Measurements from ENCODE around the gene COPG1.

The COPG1 gene

GRCh38 chr3:129230311-129231019, 18.9 kb upstream of the COPG1 start:
- Histone ChIP-seq H3K9ac (ENCODE audit: low read length) (no peak overlapping the region), H3K14ac (ENCODE audit: low read length in 2 of 2) (no peak overlapping the region), H3K4me3 (ENCODE audit: insufficient read depth in 1 of 2, low read depth in 1 of 2, low read length in 2 of 2) (no peak overlapping the region), H3K27ac (ENCODE audit: low read length, poor library complexity, severe bottlenecking) (no peak overlapping the region), H3K27me3 (ENCODE audit: control insufficient read depth in 1 of 2, insufficient read depth in 1 of 2, low read length in 2 of 2) (no peaks in the 10 kb centered on the region), H2BK5ac (ENCODE audit: low read depth, low read length, poor library complexity, severe bottlenecking) (no peak overlapping the region), H2BK120ac (ENCODE audit: low read depth, low read length) (no peak overlapping the region), H2BK15ac (ENCODE audit: low read depth, poor library complexity, severe bottlenecking) (no peak overlapping the region), H3K23ac (ENCODE audit: low read length in 2 of 2) (no peak overlapping the region), H3K4me1 (ENCODE audit: control insufficient read depth, insufficient read depth, low read depth, low read length) (peaks cover 12% of the 10 kb centered on the region), H4K91ac (ENCODE audit: low read length) (no peak overlapping the region), H4K8ac (ENCODE audit: low read length) (no peak overlapping the region), H3K79me1 (replicated peaks; ENCODE audit: low read length, poor library complexity, severe bottlenecking) (no peaks in the 10 kb centered on the region), H2AK5ac (ENCODE audit: low read length, severe bottlenecking) (no peak overlapping the region), H3K4me2 (ENCODE audit: low read length, poor library complexity, severe bottlenecking) (no peak overlapping the region), H2AFZ (ENCODE audit: low read depth, low read length) (peak overlapping the region; percentile 54), H3K36me3 (ENCODE audit: control insufficient read depth in 1 of 2, insufficient read depth in 2 of 2, low read depth in 1 of 2, low read length in 2 of 2) (no peaks in the 10 kb centered on the region), H3K4ac (ENCODE audit: low read depth in 1 of 2, low read length in 2 of 2) (no peak overlapping the region), H2BK12ac (ENCODE audit: low read length in 2 of 2) (peak overlapping the region in 1 of 2 experiments; percentile 9), H3K9me3 (ENCODE audit: control insufficient read depth, low read length) (no peaks in the 10 kb centered on the region), H3K18ac (ENCODE audit: low read depth in 1 of 2, low read length in 2 of 2) (peak overlapping the region; percentile 15 to 37)
- 32% methylated on average over 5 of the region's 7 CpGs for WGBS
- DNase-seq: peak; percentile 91

- no peaks in the 10 kb centered on the region for H3K36me3 ChIP-seq (ENCODE audit: control insufficient read depth in 1 of 2, insufficient read depth in 2 of 2, low read depth in 1 of 2, low read length in 2 of 2)
- no peak overlapping the region for H2AFZ ChIP-seq (ENCODE audit: low read depth, low read length)
- H3K18ac ChIP-seq (ENCODE audit: low read depth in 1 of 2, low read length in 2 of 2): no peak overlapping the region
- peak overlapping the region; percentile 19 for H4K91ac ChIP-seq (ENCODE audit: low read length)
- peak; percentile 61 for DNase-seq
- H3K4ac ChIP-seq (ENCODE audit: low read depth in 1 of 2, low read length in 2 of 2): no peak overlapping the region
- H2BK12ac ChIP-seq (ENCODE audit: low read length in 2 of 2): no peak overlapping the region
- H2AK5ac ChIP-seq (ENCODE audit: low read length, severe bottlenecking): no peak overlapping the region
- no peak overlapping the region for H3K9ac ChIP-seq (ENCODE audit: low read length)
- no peak overlapping the region for H2BK120ac ChIP-seq (ENCODE audit: low read depth, low read length)
- H3K27ac ChIP-seq (ENCODE audit: low read length, poor library complexity, severe bottlenecking): no peak overlapping the region
- H3K9me3 ChIP-seq (ENCODE audit: control insufficient read depth, low read length): no peaks in the 10 kb centered on the region
- no peak overlapping the region for H2BK15ac ChIP-seq (ENCODE audit: low read depth, poor library complexity, severe bottlenecking)
- no peak overlapping the region for H3K4me2 ChIP-seq (ENCODE audit: low read length, poor library complexity, severe bottlenecking)
- peaks cover 12% of the 10 kb centered on the region for H3K4me1 ChIP-seq (ENCODE audit: control insufficient read depth, insufficient read depth, low read depth, low read length)
- H3K4me3 ChIP-seq (ENCODE audit: insufficient read depth in 1 of 2, low read depth in 1 of 2, low read length in 2 of 2): no peak overlapping the region
- H2BK5ac ChIP-seq (ENCODE audit: low read depth, low read length, poor library complexity, severe bottlenecking): no peak overlapping the region
- H3K23ac ChIP-seq (ENCODE audit: low read length in 2 of 2): no peak overlapping the region
- no peaks in the 10 kb centered on the region for H3K27me3 ChIP-seq (ENCODE audit: control insufficient read depth in 1 of 2, insufficient read depth in 1 of 2, low read length in 2 of 2)
- WGBS: 79% methylated on average over 10 of the region's 10 CpGs
- H3K79me1 ChIP-seq (replicated peaks; ENCODE audit: low read length, poor library complexity, severe bottlenecking): no peaks in the 10 kb centered on the region
- no peak overlapping the region for H3K14ac ChIP-seq (ENCODE audit: low read length in 2 of 2)
- H4K8ac ChIP-seq (ENCODE audit: low read length): peak overlapping the region; percentile 42
Observed at GRCh38 chr3:129231331-129232119, 17.9 kb upstream of the COPG1 start.

GRCh38 chr3:129233538-129233937, 15.9 kb upstream of the COPG1 start:
- no peak overlapping the region for H2AK5ac ChIP-seq (ENCODE audit: low read length, severe bottlenecking)
- H4K8ac ChIP-seq (ENCODE audit: low read length): no peak overlapping the region
- no peak overlapping the region for H3K4ac ChIP-seq (ENCODE audit: low read depth in 1 of 2, low read length in 2 of 2)
- peaks cover 12% of the 10 kb centered on the region for H3K4me1 ChIP-seq (ENCODE audit: control insufficient read depth, insufficient read depth, low read depth, low read length)
- no peak overlapping the region for H4K91ac ChIP-seq (ENCODE audit: low read length)
- H3K36me3 ChIP-seq (ENCODE audit: control insufficient read depth in 1 of 2, insufficient read depth in 2 of 2, low read depth in 1 of 2, low read length in 2 of 2): no peaks in the 10 kb centered on the region
- no peak overlapping the region for H3K4me2 ChIP-seq (ENCODE audit: low read length, poor library complexity, severe bottlenecking)
- no peak overlapping the region for H2BK5ac ChIP-seq (ENCODE audit: low read depth, low read length, poor library complexity, severe bottlenecking)
- no peaks in the 10 kb centered on the region for H3K9me3 ChIP-seq (ENCODE audit: control insufficient read depth, low read length)
- H3K23ac ChIP-seq (ENCODE audit: low read length in 2 of 2): no peak overlapping the region
- H3K9ac ChIP-seq (ENCODE audit: low read length): no peak overlapping the region
- H2BK15ac ChIP-seq (ENCODE audit: low read depth, poor library complexity, severe bottlenecking): no peak overlapping the region
- no peak overlapping the region for H3K18ac ChIP-seq (ENCODE audit: low read depth in 1 of 2, low read length in 2 of 2)
- whole genome bisulfite sequencing: 95% methylated on average over 4 of the region's 4 CpGs
- no peak for DNase-seq
- no peak overlapping the region for H2AFZ ChIP-seq (ENCODE audit: low read depth, low read length)
- H3K79me1 ChIP-seq (replicated peaks; ENCODE audit: low read length, poor library complexity, severe bottlenecking): no peaks in the 10 kb centered on the region
- no peak overlapping the region for H3K4me3 ChIP-seq (ENCODE audit: insufficient read depth in 1 of 2, low read depth in 1 of 2, low read length in 2 of 2)
- H2BK12ac ChIP-seq (ENCODE audit: low read length in 2 of 2): no peak overlapping the region
- no peak overlapping the region for H2BK120ac ChIP-seq (ENCODE audit: low read depth, low read length)
- no peak overlapping the region for H3K14ac ChIP-seq (ENCODE audit: low read length in 2 of 2)
- H3K27me3 ChIP-seq (ENCODE audit: control insufficient read depth in 1 of 2, insufficient read depth in 1 of 2, low read length in 2 of 2): no peaks in the 10 kb centered on the region
- no peak overlapping the region for H3K27ac ChIP-seq (ENCODE audit: low read length, poor library complexity, severe bottlenecking)

- 84% methylated on average over 2 of the region's 3 CpGs for WGBS
- no peaks in the 10 kb centered on the region for H3K27me3 ChIP-seq (ENCODE audit: control insufficient read depth in 1 of 2, insufficient read depth in 1 of 2, low read length in 2 of 2)
- no peaks in the 10 kb centered on the region for H3K9me3 ChIP-seq (ENCODE audit: control insufficient read depth, low read length)
- H4K91ac ChIP-seq (ENCODE audit: low read length): no peak overlapping the region
- no peak overlapping the region for H3K27ac ChIP-seq (ENCODE audit: low read length, poor library complexity, severe bottlenecking)
- no peak overlapping the region for H3K9ac ChIP-seq (ENCODE audit: low read length)
- no peak overlapping the region for H2BK120ac ChIP-seq (ENCODE audit: low read depth, low read length)
- H3K36me3 ChIP-seq (ENCODE audit: control insufficient read depth in 1 of 2, insufficient read depth in 2 of 2, low read depth in 1 of 2, low read length in 2 of 2): no peaks in the 10 kb centered on the region
- no peak for DNase-seq
- H3K14ac ChIP-seq (ENCODE audit: low read length in 2 of 2): no peak overlapping the region
- no peak overlapping the region for H3K4ac ChIP-seq (ENCODE audit: low read depth in 1 of 2, low read length in 2 of 2)
- H3K4me3 ChIP-seq (ENCODE audit: insufficient read depth in 1 of 2, low read depth in 1 of 2, low read length in 2 of 2): no peak overlapping the region
- H2BK15ac ChIP-seq (ENCODE audit: low read depth, poor library complexity, severe bottlenecking): no peak overlapping the region
- H3K18ac ChIP-seq (ENCODE audit: low read depth in 1 of 2, low read length in 2 of 2): no peak overlapping the region
- no peak overlapping the region for H3K4me2 ChIP-seq (ENCODE audit: low read length, poor library complexity, severe bottlenecking)
- no peak overlapping the region for H2BK5ac ChIP-seq (ENCODE audit: low read depth, low read length, poor library complexity, severe bottlenecking)
- no peak overlapping the region for H2AFZ ChIP-seq (ENCODE audit: low read depth, low read length)
- H3K79me1 ChIP-seq (replicated peaks; ENCODE audit: low read length, poor library complexity, severe bottlenecking): no peaks in the 10 kb centered on the region
- H3K23ac ChIP-seq (ENCODE audit: low read length in 2 of 2): no peak overlapping the region
- H2BK12ac ChIP-seq (ENCODE audit: low read length in 2 of 2): no peak overlapping the region
- peaks cover 5% of the 10 kb centered on the region for H3K4me1 ChIP-seq (ENCODE audit: control insufficient read depth, insufficient read depth, low read depth, low read length)
- no peak overlapping the region for H2AK5ac ChIP-seq (ENCODE audit: low read length, severe bottlenecking)
- H4K8ac ChIP-seq (ENCODE audit: low read length): no peak overlapping the region
Observed at GRCh38 chr3:129234441-129234840, 15.0 kb upstream of the COPG1 start.
